Measurements from ENCODE around the gene HSFX3.
"Not testable (repeated sequence)": the region's sequence is repeated elsewhere in the genome, so short reads cannot be mapped to it uniquely, and the experiment has no call there.

HSFX3 gene

DNA sequence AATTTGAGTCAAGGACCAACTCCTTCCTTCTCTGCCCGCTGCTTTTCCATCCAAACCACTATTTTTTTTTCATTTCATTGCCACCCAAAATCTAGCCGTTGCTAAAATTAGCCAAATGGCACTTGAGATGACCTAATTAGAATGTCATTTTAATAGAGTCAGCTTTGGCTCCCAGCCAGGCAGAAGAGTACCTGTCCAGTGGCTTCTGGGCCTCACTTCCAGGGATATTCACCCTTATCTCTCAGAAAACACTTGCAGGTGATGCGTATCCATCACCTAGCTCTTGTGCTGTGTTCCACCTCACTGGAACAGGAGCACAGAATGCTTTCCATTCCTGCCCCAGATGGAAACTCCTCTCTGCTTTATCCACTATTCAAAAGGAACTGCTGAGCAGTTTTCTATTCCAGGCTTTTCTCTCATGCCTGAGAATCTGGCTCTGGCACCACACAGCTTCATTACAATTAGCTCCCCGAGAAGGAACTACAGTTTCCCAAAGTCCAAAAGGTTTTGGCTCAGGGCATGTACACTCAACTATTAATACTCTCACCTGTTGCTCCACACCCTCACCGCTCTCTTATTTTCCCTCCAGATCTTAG is 19.1 kb upstream of the HSFX3 start:
- no peak for DNase-seq (ENCODE audit: low read depth)
- TF ChIP-seq, protein P1, sequence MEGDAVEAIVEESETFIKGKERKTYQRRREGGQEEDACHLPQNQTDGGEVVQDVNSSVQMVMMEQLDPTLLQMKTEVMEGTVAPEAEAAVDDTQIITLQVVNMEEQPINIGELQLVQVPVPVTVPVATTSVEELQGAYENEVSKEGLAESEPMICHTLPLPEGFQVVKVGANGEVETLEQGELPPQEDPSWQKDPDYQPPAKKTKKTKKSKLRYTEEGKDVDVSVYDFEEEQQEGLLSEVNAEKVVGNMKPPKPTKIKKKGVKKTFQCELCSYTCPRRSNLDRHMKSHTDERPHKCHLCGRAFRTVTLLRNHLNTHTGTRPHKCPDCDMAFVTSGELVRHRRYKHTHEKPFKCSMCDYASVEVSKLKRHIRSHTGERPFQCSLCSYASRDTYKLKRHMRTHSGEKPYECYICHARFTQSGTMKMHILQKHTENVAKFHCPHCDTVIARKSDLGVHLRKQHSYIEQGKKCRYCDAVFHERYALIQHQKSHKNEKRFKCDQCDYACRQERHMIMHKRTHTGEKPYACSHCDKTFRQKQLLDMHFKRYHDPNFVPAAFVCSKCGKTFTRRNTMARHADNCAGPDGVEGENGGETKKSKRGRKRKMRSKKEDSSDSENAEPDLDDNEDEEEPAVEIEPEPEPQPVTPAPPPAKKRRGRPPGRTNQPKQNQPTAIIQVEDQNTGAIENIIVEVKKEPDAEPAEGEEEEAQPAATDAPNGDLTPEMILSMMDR (IDR thresholded peaks at IDR 0.05; ENCODE audit: low read length, missing control alignments): no peak
- no peak overlapping the region for H3K4me3 ChIP-seq (replicated peaks; ENCODE audit: low read depth, low read length)

DNA sequence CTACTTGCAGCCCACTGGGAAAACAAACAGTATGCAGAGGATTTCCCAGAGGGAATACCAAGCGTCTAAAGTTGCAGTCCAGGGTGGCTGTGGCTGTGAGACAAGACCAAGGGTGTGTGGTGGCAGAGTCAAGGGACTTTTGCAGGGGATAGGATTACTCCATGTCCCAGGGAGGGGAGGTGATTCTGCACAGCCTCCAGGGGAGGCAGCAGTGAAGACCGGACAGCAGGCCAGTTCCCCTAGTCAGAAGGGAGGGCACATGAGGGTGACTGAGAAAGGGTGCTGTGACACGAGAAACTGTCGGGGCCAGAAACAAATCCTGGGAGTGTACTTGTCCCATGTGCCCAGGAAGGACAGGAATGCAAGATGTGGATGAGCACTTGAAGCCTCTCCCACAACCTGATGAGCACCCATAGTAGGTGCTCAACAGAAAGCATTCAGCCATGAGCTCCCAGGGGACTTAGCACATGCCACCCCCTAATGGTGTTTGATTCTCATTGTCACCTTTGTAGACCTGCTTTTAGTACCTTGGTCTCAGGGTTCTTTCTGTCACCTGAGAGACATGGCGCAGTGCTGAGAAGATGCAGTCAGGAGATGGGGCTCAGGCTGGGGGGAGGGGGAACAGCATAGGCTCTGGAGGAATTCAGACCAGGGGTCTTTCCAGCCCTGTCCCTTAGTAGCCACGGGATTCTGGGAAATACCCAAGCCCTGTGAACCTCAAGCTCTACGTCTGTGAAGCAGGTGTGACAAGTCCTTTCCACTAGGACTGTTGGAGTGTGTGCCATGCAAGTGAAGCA is 18.1 kb upstream of the HSFX3 start:
- TF ChIP-seq, protein P1 (IDR thresholded peaks at IDR 0.05; ENCODE audit: low read length, missing control alignments): no peak
- no peak for DNase-seq (ENCODE audit: low read depth)
- H3K4me3 ChIP-seq (replicated peaks; ENCODE audit: low read depth, low read length): no peak overlapping the region

DNA sequence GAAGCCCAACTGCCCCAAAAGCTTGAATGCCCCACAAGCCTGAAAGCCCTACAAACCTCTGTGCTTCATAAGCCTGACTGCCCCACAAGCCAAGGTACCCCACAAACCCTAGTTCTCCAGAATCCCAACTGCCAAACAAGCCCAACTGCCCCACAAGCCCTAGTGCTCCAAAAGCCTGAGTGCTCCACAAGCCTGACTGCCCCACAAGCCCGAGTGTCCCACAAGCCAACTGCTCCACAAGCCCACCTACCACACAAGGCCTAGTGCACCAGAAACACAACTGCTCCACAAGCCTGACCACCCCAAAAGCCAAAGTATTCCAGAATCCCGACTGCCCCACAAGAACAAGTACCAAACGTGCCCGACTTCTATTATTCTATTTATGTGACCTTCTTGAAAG is 13.6 kb upstream of the HSFX3 start:
- no peak overlapping the region for H3K4me3 ChIP-seq (replicated peaks; ENCODE audit: low read depth, low read length)
- TF ChIP-seq, protein P1 (IDR thresholded peaks at IDR 0.05; ENCODE audit: low read length, missing control alignments): no peak
- DNase-seq (ENCODE audit: low read depth): no peak

DNA sequence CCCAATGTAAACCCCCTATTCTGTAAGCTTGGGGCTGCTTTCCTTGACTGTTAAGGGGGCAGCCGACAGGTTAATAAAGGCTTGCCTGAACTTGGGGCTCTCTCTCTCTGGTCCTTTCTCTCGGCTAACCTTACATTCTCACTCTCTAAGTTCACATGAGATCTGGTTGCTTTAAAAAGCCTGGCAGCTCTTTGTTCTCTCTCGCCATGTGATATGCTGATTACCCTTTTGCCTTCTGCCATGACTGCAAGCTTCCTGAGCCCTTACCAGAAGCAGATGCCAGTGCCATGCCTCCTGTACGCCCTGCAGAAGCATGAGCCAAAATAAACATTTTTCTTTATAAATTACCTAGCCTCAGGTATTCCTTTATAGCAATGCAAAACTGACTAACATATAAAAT is 5.5 kb upstream of the HSFX3 start:
- not testable (repeated sequence) for DNase-seq (ENCODE audit: low read depth); H3K4me3 ChIP-seq (replicated peaks; ENCODE audit: low read depth, low read length)

DNA sequence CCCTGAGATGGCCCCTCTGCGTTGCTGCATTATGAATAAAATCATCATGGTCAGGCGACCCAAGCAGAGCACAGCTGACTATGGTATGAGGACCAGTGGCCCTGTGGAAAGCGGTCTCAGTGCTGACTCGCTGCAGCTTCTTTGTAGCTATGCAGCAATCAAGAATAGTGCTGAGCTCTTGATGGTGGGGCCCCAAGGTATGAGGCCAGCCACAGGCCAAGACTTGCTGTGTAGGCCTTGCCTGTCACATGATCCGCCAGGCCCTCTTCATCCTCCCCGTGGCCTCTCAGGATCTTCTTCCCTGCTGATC is 2.2 kb upstream of the HSFX3 start:
- H3K4me3 ChIP-seq (replicated peaks; ENCODE audit: low read depth, low read length); DNase-seq (ENCODE audit: low read depth): not testable (repeated sequence)

DNA sequence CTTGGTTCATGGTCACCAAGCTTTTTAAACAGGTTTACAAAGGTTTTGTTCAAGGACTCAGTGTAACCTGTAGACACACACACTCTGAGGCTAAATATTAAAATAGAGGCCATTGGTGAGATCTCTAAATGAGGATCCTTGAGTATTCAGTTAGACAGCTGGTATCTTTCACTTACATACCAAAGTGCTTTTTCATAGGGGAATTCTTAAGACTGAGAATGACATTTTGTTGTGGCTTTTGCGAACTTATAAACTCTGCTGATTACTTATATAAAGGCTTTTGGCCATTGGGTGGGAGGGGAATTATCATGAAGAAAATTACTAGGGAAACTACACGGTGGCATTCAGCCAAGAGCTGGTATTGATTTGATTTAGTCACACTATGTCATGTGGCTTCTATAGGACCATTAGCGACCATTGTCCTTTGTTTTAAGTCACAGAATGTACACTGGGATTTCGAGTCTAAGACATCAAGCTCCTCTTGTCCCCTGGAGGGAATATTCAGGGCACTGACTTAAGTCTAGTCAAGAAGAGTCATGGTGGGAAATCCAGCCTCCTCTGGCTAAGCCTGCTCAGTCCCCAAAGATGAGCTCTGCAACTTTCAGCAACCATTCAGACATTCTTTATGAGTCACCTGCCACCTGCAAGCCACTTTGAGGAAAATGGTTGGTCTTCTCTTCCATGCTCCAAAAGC is 1.7 kb upstream of the HSFX3 start:
- H3K4me3 ChIP-seq (replicated peaks; ENCODE audit: low read depth, low read length); DNase-seq (ENCODE audit: low read depth): not testable (repeated sequence)

DNA sequence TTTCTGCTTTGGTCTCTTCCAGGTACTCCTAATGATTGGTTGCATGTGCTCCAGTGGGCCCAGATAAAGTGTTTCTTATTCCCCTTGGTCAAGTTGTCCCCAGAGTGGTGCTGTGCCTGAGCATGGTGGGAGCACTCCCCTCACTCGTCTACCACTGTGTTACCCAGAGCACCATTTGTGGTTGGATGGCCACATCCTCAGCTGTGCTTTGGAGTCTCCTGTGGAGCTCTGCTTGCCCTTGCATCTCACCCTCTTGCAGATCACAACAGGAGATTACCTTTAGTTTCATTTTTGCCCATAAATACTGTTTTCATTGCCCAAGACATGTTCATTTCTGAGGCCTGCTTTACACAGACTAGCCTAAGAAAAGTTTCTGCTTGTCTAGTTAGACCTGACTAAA is 730 bp upstream of the HSFX3 start:
- not testable (repeated sequence) for H3K4me3 ChIP-seq (replicated peaks; ENCODE audit: low read depth, low read length); DNase-seq (ENCODE audit: low read depth)

DNA sequence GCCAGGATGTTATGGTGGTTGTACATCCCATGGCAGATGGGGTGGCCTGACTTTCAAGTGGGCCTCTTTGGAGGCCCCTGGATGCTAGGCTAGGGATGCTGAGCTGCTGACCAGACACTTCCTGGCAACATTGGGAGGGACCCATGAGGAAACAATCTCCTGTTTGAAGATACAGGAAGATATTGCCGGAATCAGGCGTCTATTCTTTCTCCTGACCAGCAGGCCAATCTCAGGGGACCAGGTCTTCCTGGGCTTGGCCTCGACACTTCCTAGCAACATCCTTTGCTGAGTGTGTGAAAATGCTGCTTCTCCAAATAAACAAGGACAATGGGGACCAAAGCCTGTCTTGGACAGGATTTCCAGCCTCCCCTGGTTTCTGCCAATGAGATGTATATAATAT is 1.9 kb downstream of the HSFX3 start:
- H3K4me3 ChIP-seq (replicated peaks; ENCODE audit: low read depth, low read length); DNase-seq (ENCODE audit: low read depth): not testable (repeated sequence)

DNA sequence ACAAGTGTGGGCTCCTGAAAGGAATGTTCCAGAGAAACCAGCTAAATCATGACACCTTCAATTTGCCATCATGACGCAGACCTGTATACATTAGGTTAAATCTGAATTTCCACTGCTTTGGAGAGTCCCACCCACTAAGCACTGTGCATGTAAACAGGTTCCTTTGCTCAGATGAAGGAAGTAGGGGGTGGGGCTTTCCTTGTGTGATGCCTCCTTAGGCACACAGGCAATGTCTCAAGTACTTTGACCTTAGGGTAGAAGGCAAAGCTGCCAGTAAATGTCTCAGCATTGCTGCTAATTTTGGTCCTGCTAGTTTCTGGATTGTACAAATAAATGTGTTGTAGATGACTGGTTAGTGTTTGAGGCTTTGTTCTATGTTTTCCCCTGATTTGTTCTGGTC is 2.8 kb downstream of the HSFX3 start:
- H3K4me3 ChIP-seq (replicated peaks; ENCODE audit: low read depth, low read length): not testable (repeated sequence)

DNA sequence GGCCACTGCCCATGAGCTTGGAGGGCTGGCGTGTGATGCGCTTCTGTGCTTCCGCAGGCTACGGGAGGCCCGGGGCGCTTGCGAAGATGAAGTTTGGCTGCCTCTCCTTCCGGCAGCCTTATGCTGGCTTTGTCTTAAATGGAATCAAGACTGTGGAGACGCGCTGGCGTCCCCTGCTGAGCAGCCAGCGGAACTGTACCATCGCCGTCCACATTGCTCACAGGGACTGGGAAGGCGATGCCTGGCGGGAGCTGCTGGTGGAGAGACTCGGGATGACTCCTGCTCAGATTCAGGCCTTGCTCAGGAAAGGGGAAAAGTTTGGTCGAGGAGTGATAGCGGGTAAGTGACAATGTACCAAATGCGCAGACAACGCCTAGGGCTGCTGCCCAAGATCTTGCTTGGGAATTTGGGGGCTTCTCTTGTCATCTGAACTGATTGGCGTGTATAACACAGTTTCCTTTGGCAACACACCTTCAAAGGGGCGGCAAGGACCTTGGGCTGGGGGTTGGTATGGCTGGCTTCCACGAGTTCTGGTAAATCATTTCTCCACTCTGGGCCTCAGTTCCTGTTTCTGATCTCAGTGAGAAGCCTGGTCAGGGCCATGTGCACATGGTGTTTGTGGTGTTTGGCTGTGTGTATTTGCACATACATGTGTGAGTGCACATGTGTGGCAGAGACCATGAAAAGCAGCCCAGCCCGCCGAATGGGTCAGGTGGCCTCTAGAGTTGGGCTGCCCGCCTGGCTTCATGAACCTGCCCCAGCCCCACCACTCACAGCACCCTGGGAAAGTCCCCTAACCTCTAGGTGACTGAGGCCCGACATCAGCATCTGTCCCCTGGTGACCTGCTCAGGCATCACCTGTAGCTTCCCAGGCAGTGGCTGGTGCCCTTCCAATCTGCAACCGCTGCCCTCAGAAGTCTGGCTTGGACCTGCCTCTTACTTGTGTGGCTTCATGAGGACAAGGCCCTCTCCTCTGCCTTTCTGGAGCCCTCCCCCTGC is 3.9 kb downstream of the HSFX3 start:
- DNase-seq (ENCODE audit: low read depth): peak; percentile 19
- not testable (repeated sequence) for H3K4me3 ChIP-seq (replicated peaks; ENCODE audit: low read depth, low read length)

More for the DNA sequence above, 2.8 kb downstream of the HSFX3 start:
- DNase-seq (ENCODE audit: low read depth): not testable (repeated sequence)
